ENCODE measurements around the gene PPID.
A peak's percentile ranks its signal among the peaks of the same experiment; 100 is the strongest.
"Not testable (repeated sequence)": the region's sequence is repeated elsewhere in the genome, so short reads cannot be mapped to it uniquely, and the experiment has no call there.

PPID gene

GRCh38 chr4:158729716-158730559 lies 6.7 kb upstream of the PPID start:
- DNase-seq (ENCODE audit: low read depth): no peak

- DNase-seq (ENCODE audit: low read depth): no peak
These were observed 5.0 kb upstream of the PPID start for GRCh38 chr4:158728236-158728635.

- DNase-seq (ENCODE audit: low read depth): no peak
These were observed 3.4 kb upstream of the PPID start for GRCh38 chr4:158726633-158727032.

DNA sequence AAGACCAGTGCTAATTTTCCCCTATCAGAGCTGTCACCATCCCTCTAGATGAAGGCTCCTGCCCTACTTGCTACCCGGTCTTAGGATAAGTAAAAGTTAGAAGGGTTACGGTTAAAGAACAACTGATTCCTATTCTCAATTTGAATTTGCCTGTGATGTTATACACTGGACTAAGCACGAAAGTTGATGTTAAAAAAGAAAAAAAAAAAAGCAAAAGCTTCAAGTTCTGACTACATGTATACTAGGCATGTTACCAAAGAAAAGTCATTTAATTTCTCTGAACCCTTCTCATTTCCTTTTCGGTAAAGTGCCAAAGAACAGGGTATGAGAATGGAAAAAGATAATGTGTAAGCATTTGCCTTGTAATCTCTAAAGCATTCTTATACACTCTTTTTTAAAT lies 1.4 kb upstream of the PPID start:
- DNase-seq (ENCODE audit: low read depth): no peak

- no peak for DNase-seq (ENCODE audit: low read depth)
These were observed 792 bp downstream of the PPID start for GRCh38 chr4:158722291-158722916.

DNA sequence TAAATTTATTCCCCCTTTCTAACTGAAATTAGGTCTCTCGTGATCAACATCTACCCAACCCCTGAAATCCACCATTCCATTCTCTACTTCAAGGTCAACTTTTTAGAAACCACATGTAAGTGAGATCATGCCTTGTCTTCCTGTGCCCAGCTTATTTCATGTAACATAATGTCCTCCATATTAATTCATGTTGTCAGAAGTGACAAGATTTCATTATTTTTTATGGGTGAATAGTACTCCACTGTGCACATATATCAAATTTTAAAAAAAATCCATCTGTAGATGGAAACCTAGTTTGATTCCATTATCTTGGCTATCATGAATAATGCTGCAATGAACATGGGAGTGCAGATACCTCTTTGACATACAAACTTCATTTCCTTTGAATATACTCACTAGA lies 1.5 kb downstream of the PPID start:
- no peak for DNase-seq (ENCODE audit: low read depth)

GRCh38 chr4:158715802-158716201 lies 7.4 kb downstream of the PPID start:
- DNase-seq (ENCODE audit: low read depth): no peak

DNA sequence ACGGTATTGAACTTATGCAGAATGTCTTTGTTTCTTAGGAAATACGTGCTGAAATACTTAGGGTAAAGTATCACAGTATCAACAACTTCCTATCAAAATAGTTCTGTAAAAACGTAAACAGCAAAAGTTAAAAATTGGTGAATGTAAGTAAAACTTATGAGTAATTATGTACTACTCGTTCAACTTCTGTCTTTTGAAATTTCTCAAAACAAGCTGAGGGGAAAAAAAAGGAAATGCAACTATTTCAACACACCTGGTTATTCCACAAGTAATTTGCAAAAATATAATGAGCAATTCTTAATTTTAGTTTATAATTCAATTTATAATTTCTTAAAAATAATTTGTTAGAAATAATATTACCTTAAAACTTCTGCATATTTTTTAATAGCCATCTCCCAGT lies 8.3 kb downstream of the PPID start:
- no peak for DNase-seq (ENCODE audit: low read depth)

DNA sequence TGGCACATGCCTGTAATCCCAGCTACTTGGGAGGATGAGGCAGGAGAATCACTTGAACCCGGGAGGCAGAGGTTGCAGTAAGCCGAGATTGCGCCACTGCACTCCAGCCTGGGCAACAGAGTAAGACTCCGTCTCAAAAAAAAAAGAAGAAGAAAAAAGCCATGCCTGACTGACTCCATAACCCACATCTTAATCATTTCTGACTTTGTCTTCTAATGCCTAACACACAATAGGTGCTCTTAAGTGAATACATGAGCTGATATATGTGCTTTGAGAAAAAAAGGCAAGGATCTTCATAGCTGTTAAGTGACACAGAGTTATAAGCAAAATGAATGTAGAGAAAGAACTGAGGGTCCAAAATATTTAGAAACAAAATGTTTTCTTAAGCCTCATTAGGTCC lies 10.6 kb downstream of the PPID start:
- not testable (repeated sequence) for DNase-seq (ENCODE audit: low read depth)

- DNase-seq (ENCODE audit: low read depth): no peak
These were observed 12.4 kb downstream of the PPID start for GRCh38 chr4:158710814-158711213.

DNA sequence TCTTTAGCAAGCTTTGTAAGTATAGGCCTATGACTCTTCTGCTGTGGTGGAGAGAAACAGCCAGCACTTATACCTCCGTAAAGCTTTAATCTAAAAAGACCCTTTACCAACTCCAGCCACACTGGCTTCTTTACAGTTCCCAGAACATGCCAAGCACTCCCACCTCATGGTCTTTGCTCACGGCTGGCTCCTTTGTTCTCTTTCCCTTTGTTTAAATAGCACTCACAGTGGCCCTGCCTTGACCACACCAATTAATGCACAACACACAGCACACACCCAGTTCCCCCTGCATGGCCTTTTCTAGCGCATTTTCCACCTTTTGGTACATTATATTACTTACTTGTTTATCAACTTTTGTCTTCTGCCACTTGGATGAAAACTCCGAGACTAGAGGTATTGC lies 18.9 kb downstream of the PPID start:
- no peak for DNase-seq (ENCODE audit: low read depth)

DNA sequence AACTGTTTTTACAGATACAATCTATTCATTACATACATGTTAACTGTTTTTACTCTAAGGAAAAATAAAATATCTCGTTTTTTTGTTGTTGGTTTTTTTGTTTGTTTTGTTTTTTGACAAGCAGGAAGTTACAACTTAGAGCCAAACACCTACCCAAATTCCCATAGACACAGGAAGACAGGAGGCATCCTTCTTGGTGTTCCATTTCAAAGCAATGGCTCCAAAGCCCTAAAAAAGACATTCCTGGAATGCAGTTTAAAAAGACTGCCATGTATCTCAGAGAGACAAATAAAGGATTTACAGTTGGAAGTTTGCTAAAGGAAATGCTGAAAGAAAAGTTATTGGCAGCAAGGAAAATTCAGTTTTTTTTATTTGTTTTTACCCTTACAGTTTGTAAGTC lies 34.4 kb downstream of the PPID start:
- DNase-seq (ENCODE audit: low read depth): no peak

DNA sequence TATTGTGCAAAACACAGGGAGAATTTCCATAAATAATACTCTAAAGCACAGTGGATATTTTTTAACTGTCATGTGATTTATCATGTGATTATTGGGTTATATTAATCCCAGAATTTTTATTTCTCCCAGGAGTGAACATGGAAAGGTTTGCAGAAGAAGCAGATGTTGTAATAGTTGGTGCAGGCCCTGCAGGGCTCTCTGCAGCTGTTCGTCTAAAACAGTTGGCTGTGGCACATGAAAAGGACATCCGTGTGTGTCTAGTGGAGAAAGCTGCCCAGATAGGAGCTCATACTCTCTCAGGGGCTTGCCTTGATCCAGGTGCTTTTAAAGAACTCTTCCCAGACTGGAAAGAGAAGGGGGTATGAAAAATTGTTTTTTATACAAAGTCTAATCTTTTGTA lies 41.1 kb downstream of the PPID start:
- DNase-seq (ENCODE audit: low read depth): no peak

GRCh38 chr4:158681629-158682028 lies 41.6 kb downstream of the PPID start:
- DNase-seq (ENCODE audit: low read depth): no peak

GRCh38 chr4:158678767-158679166 lies 44.4 kb downstream of the PPID start:
- DNase-seq (ENCODE audit: low read depth): no peak

GRCh38 chr4:158676076-158676475 lies 47.1 kb downstream of the PPID start:
- no peak for DNase-seq (ENCODE audit: low read depth)

- no peak for DNase-seq (ENCODE audit: low read depth)
These were observed 49.6 kb downstream of the PPID start for GRCh38 chr4:158673633-158674032.

- peak; percentile 97 for DNase-seq (ENCODE audit: low read depth)
These were observed 51.0 kb downstream of the PPID start, which contains the start of gene ETFDH for GRCh38 chr4:158671915-158672806. Gene ETFDH (plus strand): TSS chr4:158672296. CDS start chr4:158672457, 161 bp downstream.

GRCh38 chr4:158671665-158671914 lies 51.6 kb downstream of the PPID start, which contains the start of gene C4orf46:
Gene C4orf46 (minus strand): TSS chr4:158671887. CDS start chr4:158671801, 86 bp downstream.
- DNase-seq (ENCODE audit: low read depth): no peak

DNA sequence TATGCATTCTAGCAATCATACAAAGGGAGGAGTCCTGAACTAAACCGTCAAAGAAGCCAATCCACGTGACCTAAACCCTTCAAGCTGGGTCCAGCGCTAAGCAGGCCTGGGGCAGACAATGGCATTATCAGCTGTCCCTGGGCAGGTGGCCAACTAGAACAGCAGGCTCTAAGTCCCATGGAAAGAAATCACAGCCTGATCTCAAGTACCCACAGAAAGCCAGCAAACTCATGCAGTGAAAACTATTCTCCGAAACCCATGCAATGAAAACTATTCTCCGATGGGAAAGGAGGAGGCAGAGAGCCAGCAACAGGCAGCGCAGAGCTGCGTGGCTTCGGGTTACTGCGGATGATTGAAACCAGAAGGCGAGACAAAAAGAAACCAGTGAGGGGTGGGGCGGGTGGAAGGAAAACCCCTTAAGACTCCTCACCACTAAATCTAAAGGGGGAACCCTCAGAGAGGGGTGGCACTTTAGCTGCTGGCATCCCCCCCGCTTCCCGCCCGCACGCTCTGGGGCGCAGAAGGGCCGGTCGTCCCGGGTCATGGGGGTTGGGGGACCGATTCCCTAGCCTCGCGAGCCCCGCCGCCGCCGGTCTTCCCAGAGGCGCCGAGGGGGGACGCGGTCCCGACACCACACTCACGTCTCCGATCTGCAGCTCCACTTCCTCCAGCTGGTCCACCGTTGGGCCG lies 52.1 kb downstream of the PPID start:
- peak; percentile 44 for DNase-seq (ENCODE audit: low read depth)

DNA sequence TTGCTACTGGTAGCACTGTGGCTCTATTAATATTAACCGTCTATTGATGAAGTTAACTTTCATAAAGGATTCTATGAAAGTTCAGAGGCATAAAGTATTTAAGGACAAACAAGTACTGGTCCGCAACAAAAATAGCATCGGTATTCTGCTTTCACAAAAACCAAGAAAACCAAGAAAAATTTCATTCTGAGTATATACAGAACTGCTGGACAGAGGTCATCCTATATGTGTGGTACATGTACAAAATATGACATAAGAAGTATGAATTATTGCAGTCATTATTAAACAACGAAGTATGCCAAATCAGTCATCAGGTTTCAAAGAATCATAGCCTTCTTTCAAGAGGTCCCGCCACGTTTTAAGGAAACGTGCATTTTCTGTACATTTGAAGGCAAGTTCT lies 53.9 kb downstream of the PPID start:
- no peak for DNase-seq (ENCODE audit: low read depth)

GRCh38 chr4:158667651-158668198 lies 55.5 kb downstream of the PPID start:
- no peak for DNase-seq (ENCODE audit: low read depth)

All from non-pigmented ciliary epithelial cell (primary cell).